Panc1 (cell line): Measurements from ENCODE around the gene RAP1GAP. TPM values are rescaled to one million over a fixed set of nuclear protein-coding genes. Genes with fewer than 3 reads are reported as not detected.

Experiments used
- ATAC-seq: fragments of 200-7000 bp; cut with Tn5 transposase; 2 replicates; pipeline ENCODE4 v1.9.1; 2020; ENCODE audit warnings: mild to moderate bottlenecking, moderate library complexity
- BruUV-seq: library from RNA; stranded (reverse); fragments of 400-500 nt; replicated peaks from 2 replicates; lab custom pipeline; 2021; lab: Mats Ljungman, UMichigan
- CTCF ChIA-PET: fragments of 300-600 bp; sonication (Branson Sonifier 250); formaldehyde crosslinking; loops from one replicate; lab custom pipeline; 2022; ENCODE audit warnings: antibody characterized with exemption; lab: Charles Lee
- POLR2A ChIA-PET: fragments of 300-600 bp; sonication (Branson Sonifier 250); formaldehyde crosslinking; loops from one replicate; lab custom pipeline; 2022; ENCODE audit warnings: antibody characterized with exemption; lab: Charles Lee
- DNase-seq: peaks from one replicate; pipeline ENCODE4 v3.0.0-alpha.2; 2010; ENCODE audit warnings: low read depth, low spot score
- H3K27ac ChIP-seq: 2 replicates; pipeline ENCODE4 v1.5.1; 2011; ENCODE audit warnings: mild to moderate bottlenecking, low read length, inconsistent platforms
- H3K27me3 ChIP-seq: fragments of 200-500 bp; sonication (Bioruptor generic); 2 replicates; pipeline ENCODE4 v1.6.0; 2014; ENCODE audit warnings: low read length, inconsistent platforms; ENCODE audit not compliant: control insufficient read depth, insufficient read depth
- H3K36me3 ChIP-seq: fragments of 200-500 bp; sonication (Bioruptor generic); 2 replicates; pipeline ENCODE4 v1.5.1; 2014; ENCODE audit warnings: inconsistent platforms, mild to moderate bottlenecking, low read length, moderate library complexity; ENCODE audit not compliant: control insufficient read depth, insufficient read depth
- H3K4me1 ChIP-seq: 2 replicates; pipeline ENCODE4 v1.5.1; 2011; ENCODE audit warnings: inconsistent platforms, mild to moderate bottlenecking, low read length, moderate library complexity; ENCODE audit not compliant: control insufficient read depth, insufficient read depth
- H3K4me3 ChIP-seq, 2 experiments: 2 replicates each; pipeline ENCODE4 v1.5.1; 2011 to 2012; ENCODE audit warnings: low read depth in 2 of 2, low read length in 2 of 2, mild to moderate bottlenecking in 2 of 2, inconsistent platforms in 1 of 2, moderate library complexity in 1 of 2
- H3K9me3 ChIP-seq: fragments of 200-500 bp; sonication (Bioruptor generic); 2 replicates; pipeline ENCODE4 v1.5.1; 2014; ENCODE audit warnings: low read depth, mild to moderate bottlenecking, inconsistent platforms, low read length, moderate library complexity; ENCODE audit not compliant: control insufficient read depth, insufficient read depth
- POLR2AphosphoS5 ChIP-seq: IDR thresholded peaks from 2 replicates; pipeline ENCODE4 v1.6.1; 2012; ENCODE audit warnings: mild to moderate bottlenecking, low read depth, low read length, moderate library complexity
- SIN3A ChIP-seq: IDR thresholded peaks from 2 replicates; pipeline ENCODE4 v1.6.1; 2012; ENCODE audit warnings: low read depth, mild to moderate bottlenecking, low read length, moderate library complexity, borderline replicate concordance; ENCODE audit not compliant: insufficient read depth
- TCF7L2 ChIP-seq: IDR thresholded peaks from 2 replicates; pipeline ENCODE4 v1.6.1; 2011; ENCODE audit warnings: mild to moderate bottlenecking, low read depth, low read length, inconsistent platforms
- in situ Hi-C: cut with HindIII; loops from 2 replicates; pipeline ENCODE4 v1.10.0; 2016; ENCODE audit warnings: low sequenced_read_pairs, low pct_unique_long_range_greater_than_20kb
- intact Hi-C: fragments of 100-400 bp; cut with micrococcal nuclease; formaldehyde crosslinking; loops from one replicate; pipeline ENCODE4 v1.10.0; 2022; ENCODE audit not compliant: unreplicated experiment
- total RNA-seq: library from RNA; stranded (reverse); gene quantifications from one replicate; pipeline ENCODE4 v1.2.1, GENCODE V29; 2021; ENCODE audit not compliant: unreplicated experiment
- TF ChIP-seq, protein P1 (sequence below), 2 experiments: IDR thresholded peaks; 2 replicates each; pipeline ENCODE4 v1.6.1; 2011 to 2012; ENCODE audit warnings: low read depth in 2 of 2, control low read depth in 1 of 2, low read length in 1 of 2, mild to moderate bottlenecking in 1 of 2, moderate library complexity in 1 of 2; ENCODE audit not compliant: insufficient read depth in 1 of 2
- TF ChIP-seq, protein P2 (sequence below): fragments of 450-650 bp; IDR thresholded peaks from 2 replicates; pipeline ENCODE4 v1.5.1; 2017; ENCODE audit warnings: mild to moderate bottlenecking

Gene RAP1GAP
- total RNA-seq, 1 experiment from 2014 or later, result 4.6 TPM

DNA sequence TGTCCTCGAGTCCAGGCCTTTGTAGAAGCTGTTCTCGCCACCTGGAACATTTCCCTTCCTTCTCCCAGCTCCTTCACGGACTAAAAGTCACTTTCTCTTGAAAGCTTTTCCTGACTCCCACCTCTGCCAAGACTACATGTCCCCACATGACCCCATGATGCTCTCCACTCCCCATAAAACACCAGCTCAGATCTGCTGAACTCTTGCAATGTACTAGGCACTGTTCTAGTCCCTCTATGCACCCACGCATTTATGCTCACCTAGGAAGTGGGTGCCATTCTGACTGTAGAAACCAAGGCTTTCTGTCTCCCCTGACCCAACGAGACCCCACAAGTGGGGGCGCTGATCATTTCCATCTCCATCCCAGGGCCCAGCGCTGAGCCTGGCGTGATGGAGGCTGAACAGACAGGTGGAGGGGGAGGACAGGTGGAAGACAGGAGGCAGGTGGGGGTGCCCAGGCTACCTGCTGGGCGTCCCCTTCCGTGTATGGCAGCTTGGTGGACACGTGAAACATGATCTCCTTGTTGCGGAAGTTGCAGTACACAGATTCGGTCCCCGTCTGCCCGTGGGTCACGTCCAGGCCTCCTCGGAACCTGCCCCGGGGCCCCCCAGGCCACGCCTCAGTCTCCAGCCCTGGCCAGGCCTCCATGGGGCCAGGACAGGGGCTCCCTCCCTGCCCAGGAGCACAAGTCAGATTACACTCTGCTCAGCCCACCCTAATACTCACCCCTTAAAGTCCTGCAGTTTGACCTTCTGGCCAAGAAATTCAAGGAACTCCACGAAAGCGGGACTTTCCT, 58.0 kb downstream of the RAP1GAP start:
- no peaks in the 10 kb centered on the region for H3K4me1 ChIP-seq
- ChIA-PET POLR2A (no interaction called here), CTCF (no interaction called here)
- intact Hi-C loops, result no loop called here
- BruUV-seq, result no TSS peak
- ATAC-seq, result no peak
- H3K27me3 ChIP-seq, result no peaks in the 10 kb centered on the region
- no peaks in the 10 kb centered on the region for H3K9me3 ChIP-seq
- no peak for TF ChIP-seq SIN3A
- no peak for DNase-seq
- no peak overlapping the region for H3K27ac ChIP-seq
- no peak overlapping the region for H3K4me3 ChIP-seq
- in situ Hi-C loops, result no loop called here
- no peaks in the 10 kb centered on the region for H3K36me3 ChIP-seq

- no peak for DNase-seq
- no peak for TF ChIP-seq POLR2AphosphoS5
- TF ChIP-seq, protein P1, sequence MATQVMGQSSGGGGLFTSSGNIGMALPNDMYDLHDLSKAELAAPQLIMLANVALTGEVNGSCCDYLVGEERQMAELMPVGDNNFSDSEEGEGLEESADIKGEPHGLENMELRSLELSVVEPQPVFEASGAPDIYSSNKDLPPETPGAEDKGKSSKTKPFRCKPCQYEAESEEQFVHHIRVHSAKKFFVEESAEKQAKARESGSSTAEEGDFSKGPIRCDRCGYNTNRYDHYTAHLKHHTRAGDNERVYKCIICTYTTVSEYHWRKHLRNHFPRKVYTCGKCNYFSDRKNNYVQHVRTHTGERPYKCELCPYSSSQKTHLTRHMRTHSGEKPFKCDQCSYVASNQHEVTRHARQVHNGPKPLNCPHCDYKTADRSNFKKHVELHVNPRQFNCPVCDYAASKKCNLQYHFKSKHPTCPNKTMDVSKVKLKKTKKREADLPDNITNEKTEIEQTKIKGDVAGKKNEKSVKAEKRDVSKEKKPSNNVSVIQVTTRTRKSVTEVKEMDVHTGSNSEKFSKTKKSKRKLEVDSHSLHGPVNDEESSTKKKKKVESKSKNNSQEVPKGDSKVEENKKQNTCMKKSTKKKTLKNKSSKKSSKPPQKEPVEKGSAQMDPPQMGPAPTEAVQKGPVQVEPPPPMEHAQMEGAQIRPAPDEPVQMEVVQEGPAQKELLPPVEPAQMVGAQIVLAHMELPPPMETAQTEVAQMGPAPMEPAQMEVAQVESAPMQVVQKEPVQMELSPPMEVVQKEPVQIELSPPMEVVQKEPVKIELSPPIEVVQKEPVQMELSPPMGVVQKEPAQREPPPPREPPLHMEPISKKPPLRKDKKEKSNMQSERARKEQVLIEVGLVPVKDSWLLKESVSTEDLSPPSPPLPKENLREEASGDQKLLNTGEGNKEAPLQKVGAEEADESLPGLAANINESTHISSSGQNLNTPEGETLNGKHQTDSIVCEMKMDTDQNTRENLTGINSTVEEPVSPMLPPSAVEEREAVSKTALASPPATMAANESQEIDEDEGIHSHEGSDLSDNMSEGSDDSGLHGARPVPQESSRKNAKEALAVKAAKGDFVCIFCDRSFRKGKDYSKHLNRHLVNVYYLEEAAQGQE (IDR thresholded peaks at IDR 0.05; ENCODE audit: insufficient read depth in 1 of 2, low read depth in 2 of 2, low read length in 1 of 2), result no peak
- TF ChIP-seq TCF7L2, result no peak
- BruUV-seq, result no TSS peak
- Histone ChIP-seq H3K4me3 (no peak overlapping the region), H3K27ac (no peak overlapping the region), H3K27me3 (no peaks in the 10 kb centered on the region), H3K36me3 (no peaks in the 10 kb centered on the region), H3K4me1 (no peaks in the 10 kb centered on the region), H3K9me3 (no peaks in the 10 kb centered on the region)
- in situ Hi-C loops (no loop called here), intact Hi-C loops (no loop called here)
- POLR2A ChIA-PET, result no interaction called here
- CTCF ChIA-PET, result no interaction called here
- no peak for ATAC-seq
Observed at GRCh38 chr1:21610027-21610426, 59.1 kb downstream of the RAP1GAP start.

GRCh38 chr1:21608798-21609197, 60.4 kb downstream of the RAP1GAP start:
- no peak overlapping the region for H3K27ac ChIP-seq
- no peaks in the 10 kb centered on the region for H3K27me3 ChIP-seq
- H3K4me1 ChIP-seq, result no peaks in the 10 kb centered on the region
- POLR2A ChIA-PET, result no interaction called here
- no peak for DNase-seq
- BruUV-seq, result no TSS peak
- no peak overlapping the region for H3K4me3 ChIP-seq
- intact Hi-C loops (no loop called here), in situ Hi-C loops (no loop called here)
- no peaks in the 10 kb centered on the region for H3K9me3 ChIP-seq
- CTCF ChIA-PET, result no interaction called here
- H3K36me3 ChIP-seq, result no peaks in the 10 kb centered on the region
- TF ChIP-seq, protein P1 (IDR thresholded peaks at IDR 0.05; ENCODE audit: insufficient read depth in 1 of 2, low read depth in 2 of 2, low read length in 1 of 2), result no peak
- no peak for TF ChIP-seq SIN3A
- TF ChIP-seq, protein P2, sequence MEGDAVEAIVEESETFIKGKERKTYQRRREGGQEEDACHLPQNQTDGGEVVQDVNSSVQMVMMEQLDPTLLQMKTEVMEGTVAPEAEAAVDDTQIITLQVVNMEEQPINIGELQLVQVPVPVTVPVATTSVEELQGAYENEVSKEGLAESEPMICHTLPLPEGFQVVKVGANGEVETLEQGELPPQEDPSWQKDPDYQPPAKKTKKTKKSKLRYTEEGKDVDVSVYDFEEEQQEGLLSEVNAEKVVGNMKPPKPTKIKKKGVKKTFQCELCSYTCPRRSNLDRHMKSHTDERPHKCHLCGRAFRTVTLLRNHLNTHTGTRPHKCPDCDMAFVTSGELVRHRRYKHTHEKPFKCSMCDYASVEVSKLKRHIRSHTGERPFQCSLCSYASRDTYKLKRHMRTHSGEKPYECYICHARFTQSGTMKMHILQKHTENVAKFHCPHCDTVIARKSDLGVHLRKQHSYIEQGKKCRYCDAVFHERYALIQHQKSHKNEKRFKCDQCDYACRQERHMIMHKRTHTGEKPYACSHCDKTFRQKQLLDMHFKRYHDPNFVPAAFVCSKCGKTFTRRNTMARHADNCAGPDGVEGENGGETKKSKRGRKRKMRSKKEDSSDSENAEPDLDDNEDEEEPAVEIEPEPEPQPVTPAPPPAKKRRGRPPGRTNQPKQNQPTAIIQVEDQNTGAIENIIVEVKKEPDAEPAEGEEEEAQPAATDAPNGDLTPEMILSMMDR, result no peak
- TF ChIP-seq TCF7L2, result no peak
- no peak for TF ChIP-seq POLR2AphosphoS5
- no peak for ATAC-seq
